NCI-H524 treated with DMSO at 0.1 percent for 48 hours (cell line): ENCODE results near the gene TTC39C.

Experiments
- DNase-seq: peaks from one replicate; lab custom pipeline; 2025; lab: John Stamatoyannopoulos, UW

Gene TTC39C

DNA sequence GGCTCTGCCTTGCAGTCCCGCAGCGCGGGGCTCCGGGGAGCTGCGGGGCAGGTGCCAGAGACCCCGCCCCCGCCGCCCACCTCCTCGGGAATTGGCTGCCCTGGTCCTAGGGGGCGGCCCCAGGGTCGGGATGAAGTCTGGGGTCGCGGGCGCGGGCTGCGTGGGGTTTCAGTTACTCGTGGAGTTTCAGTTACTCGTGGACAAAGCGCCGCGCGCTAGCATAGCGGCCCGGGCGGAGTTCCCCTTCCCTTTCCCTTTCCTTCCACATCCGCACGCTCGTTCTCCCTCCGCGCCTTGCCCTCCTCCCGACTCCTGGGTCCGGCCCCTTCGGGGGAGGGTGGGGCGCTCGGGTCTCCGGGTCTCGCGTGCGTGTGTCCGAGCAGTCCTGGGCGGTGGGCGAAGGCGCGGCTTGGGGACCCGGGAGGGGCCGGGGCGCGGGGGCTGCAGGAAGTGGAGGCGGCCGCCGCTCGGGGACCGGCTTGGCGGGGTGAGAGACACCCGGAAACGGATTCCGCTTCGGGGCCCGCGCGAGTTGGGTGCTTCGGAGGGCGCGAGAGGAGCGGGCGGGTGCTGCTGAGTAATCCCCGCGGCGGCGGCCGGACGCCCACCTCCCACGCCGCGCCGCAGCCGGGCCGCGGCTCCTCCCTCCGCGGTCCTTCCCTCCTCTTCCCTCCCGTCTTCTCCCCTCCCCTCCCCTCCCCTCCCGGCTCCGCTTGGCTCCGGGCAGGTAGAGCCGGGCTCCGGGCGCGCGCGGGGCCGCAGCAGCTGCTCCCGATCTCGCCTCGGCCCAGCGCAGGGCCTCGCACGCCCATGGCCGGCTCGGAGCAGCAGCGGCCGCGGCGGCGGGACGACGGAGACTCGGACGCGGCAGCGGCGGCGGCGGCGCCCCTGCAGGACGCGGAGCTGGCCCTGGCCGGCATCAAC, at the start of gene TTC39C:
Gene TTC39C (plus strand): TSS at position 693 of the 924 bp plus-strand sequence. CDS start 118 bp downstream, at position 811.
- no peak for DNase-seq

GRCh38 chr18:23966909-23967308, 47.6 kb upstream of the TTC39C start:
- no peak for DNase-seq

GRCh38 chr18:23967321-23968089, 47.0 kb upstream of the TTC39C start:
- DNase-seq = no peak

DNA sequence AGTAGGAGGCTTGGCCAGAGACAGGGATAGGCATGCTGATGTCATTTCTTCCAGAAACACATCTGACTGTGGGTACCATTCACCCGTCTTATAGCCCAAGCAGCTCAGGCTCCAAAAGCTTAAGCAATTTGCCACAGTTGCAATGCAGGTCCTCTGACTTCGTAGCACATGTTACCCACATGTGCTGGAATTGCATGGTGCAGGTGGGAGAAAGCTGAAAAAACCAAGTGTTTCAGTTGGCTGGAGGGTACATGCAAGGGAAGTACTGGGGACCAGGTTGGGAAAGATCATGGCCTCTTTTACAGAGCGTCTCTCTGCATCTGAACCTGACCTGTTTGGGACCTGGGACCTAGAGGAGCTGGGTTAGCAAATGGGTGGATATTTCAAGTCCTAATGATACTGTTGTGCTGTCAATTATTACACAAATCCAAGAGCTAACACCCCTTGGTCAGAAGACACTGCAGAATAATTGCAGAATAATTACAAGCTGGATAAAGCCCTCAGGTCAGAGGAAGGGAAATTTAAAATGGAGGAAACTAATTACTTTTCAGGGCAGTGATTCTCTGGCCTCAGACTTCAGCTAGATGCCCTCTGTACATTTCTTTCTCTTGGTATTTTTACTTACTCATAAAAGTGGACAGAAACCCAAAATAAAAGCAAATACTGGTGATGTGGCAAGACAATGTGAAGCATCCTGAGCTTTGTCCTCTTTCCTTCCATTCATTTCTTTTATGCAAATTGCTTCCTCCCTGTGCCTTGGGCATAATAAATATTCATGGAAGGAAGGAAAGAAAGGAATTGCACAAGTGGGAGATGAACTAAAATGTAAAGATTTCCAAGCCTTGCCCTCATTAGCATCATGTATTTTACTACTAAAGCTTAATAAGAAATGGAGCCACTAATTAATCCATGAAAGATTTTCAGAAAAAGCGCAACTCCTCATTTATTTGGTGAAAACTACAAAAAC, 45.6 kb upstream of the TTC39C start:
- DNase-seq = no peak

GRCh38 chr18:23969664-23970063, 44.9 kb upstream of the TTC39C start:
- DNase-seq = no peak

DNA sequence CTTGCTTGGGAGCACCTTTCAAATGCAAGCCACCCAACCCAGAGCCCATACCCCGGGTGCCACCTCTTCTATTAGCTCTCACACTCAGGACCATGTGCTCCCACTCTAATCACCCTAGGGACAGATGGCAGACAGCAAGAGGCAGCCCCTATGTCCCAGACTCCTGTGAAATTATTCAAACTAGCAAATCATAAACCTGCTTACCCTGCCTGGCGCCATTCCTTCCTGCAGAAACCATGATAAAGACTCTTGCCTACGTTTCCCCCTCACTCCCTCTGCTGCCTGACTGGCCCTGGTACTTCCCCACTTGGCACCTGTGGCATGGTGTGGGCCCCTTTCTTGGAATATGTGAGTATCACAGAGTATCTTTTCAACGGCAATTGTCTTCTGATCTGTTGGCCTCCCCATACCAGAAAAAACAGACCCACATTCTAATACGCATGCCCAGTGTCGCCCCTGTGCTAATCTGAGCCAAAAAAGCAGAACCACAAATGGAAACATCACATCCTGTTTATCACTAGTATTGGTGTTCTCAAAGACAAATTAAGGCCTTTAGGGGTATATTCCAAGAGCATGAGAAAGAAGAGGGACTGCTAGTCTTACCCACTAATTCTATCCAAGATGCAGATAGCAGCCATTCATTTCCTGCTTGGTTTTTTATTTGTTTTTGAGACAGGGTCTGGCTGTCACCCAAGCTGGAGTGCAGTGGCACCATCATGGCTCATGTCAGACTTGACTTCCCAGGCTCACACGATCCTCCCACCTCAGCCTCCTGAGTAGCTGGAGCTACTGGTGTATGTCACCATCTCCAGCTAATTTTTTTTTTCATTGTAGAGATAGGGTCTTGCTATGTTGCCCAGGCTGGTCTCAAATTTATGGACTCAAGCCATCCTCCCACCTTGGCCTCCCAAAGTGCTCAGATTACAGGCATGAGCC, 44.1 kb upstream of the TTC39C start:
- peak; percentile 28 for DNase-seq

DNA sequence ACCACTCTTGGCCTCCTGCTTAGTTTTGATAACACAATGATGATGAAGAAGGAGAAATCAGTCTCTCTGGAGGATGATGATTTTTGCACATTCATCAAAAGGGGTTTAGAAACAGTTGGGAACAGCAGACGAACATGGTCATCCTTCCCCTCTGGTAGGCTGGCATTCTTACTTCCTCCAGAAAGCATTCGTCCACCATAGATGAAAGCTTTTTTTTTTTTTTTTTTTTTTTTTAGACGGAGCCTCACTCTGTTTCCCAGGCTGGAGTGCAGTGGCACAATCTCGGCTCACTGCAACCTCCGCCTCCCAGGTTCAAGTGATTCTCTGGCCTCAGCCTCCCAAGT, 43.5 kb upstream of the TTC39C start:
- DNase-seq = no peak

GRCh38 chr18:23971666-23972230, 42.8 kb upstream of the TTC39C start:
- no peak for DNase-seq

- no peak for DNase-seq
Measured at GRCh38 chr18:23972453-23972852, 42.1 kb upstream of the TTC39C start.

DNA sequence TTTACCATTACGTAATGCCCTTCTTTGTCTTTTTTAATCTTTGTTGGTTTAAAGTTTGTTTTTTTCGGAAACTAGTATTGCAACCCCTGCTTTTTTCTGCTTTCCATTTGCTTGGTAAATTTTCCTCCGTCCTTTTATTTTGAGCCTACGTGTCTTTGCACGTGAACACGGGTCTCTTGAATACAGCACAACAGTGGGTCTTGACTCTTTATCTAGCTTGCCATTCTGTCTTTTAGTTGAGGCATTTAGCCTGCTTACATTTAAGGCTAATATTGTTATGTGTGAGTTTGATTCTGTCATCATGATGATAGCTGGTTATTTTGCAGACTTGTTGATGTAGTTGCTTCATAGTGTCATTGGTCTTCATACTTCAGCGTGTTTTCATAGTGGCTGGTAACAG, 37.5 kb upstream of the TTC39C start:
- no peak for DNase-seq

- no peak for DNase-seq
Measured at GRCh38 chr18:23977719-23978483, 36.7 kb upstream of the TTC39C start.

GRCh38 chr18:23981369-23981980, 33.1 kb upstream of the TTC39C start:
- DNase-seq = peak; percentile 96

DNA sequence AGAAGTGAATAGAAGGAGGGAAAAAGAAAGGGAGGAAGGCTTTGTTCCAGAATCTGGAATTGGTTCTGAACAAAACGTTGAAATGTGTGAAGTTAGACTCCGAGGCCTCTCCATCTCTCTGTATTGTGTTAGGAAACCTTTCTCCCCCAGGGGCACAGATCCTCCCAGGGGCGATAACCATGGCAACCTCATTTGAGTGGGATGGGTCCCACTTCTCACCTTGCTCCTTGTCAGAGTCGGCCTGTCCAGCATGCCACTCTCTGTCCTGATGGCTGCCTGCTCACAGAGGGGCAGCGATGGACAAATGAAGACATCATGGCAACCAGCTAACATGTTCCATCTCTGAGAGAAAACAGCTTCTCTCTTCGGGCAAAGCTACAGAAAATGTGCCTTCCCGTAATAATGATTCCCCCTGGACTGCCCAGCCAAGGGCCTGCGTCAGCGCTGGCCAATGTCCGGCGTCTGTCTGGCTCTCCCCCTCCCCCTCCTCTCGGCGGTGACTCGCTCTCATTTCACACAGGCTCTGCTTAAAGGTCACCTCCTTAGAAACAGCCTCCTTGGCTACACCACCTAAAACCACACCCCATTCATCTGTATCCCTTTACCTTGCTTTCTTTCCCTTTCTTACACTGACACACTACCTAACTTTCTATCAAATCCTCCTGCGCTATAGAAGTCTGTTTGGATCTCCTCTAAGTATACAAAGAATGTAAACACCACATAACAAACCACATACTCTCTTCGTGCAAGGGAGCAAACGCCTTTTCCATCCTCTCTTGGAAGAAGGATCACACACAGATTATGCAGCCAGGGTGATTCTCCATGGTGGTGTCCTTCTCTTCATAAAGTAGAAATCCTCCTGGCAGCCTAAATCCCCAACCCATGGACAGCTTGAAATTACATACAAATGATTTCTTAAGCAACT, 32.1 kb upstream of the TTC39C start:
- DNase-seq = no peak

DNA sequence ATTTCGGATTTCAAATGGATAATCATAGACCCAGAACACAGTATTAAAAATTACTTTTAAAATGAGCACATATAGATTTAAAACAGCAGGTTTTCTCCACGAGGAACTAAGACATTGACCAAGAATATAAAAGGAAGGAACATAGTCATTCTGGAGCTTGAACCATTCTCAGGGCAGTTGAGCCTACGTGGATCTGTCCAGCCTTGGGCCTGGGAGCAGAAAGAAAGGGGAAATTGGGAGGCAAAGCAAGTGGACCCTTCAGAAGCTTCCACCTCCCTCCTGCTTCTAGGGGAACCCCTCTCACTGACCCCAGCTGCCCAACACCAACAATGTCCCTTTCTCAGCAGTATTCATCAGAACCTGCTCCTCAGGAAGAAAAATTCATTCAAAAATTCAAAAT, 31.4 kb upstream of the TTC39C start:
- DNase-seq = no peak

GRCh38 chr18:23986600-23987359, 27.8 kb upstream of the TTC39C start:
- DNase-seq = no peak

DNA sequence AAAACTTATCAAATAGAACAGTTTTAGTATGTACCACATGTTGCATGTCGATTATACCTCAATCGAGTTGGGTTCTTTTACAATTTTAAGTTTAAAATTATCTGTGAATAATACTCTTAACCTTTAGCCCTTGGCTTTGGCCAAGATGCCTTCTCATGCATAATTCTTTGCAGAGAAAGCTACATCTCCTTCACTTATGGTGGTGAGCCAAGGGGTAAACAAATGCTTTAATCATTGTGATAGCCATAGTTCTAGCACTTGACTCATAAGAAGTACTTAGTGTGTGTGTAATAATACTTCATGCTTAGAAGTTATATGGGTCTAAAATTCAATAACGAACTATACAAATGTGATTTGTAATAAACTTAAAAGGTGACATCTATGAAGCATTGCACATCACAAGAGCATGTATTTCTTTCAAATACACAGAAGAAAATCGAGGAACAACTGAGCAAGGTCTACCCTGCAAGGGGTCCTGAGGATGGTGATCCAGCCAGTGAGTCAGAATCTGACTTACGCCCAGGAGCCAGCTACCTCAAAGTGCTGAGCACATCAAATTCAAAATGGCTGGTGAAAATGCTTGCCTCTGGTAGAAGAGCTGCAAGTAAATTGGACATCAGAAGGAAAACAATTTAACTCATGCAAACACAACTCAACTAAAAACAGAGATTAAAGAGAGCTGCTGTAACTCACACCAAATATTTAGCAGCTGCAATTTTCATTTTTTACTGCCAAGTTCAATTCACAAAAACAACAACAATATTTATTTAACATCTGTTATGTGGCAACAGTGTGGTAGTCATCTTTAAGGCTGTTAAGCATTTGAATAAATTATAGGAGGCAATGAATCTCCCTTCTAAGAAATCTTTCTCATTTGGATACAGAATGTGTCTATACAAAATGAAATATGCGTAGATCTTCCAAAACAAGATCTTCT, 23.8 kb upstream of the TTC39C start:
- no peak for DNase-seq
